Thymus (tissue), 11 donors: ENCODE results near the gene SLC9A4. TPM values are rescaled to one million over a fixed set of nuclear protein-coding genes. Genes with fewer than 3 reads are reported as not detected.

ENCODE experiments used
- DNase-seq, 9 donors: peaks; one replicate each; pipeline ENCODE4 v3.0.0-alpha.2; 2013; ENCODE audit warnings: low spot score in 9 of 9, low read depth in 6 of 9, missing footprints in 1 of 9
- H3K27ac ChIP-seq, 2 donors: one replicate each; pipeline ENCODE4 v1.5.1; 2013; ENCODE audit warnings: control low read depth in 1 of 2, low read depth in 1 of 2, low read length in 1 of 2, mild to moderate bottlenecking in 1 of 2, moderate library complexity in 1 of 2
- H3K27me3 ChIP-seq, 2 donors: one replicate each; pipeline ENCODE4 v1.5.1; 2013; ENCODE audit warnings: low read length in 1 of 2; ENCODE audit not compliant: control insufficient read depth in 2 of 2, insufficient read depth in 1 of 2
- H3K36me3 ChIP-seq, 2 donors: one replicate each; pipeline ENCODE4 v1.5.1; 2013; ENCODE audit warnings: low read length in 1 of 2, mild to moderate bottlenecking in 1 of 2, moderate library complexity in 1 of 2; ENCODE audit not compliant: control insufficient read depth in 2 of 2, insufficient read depth in 2 of 2
- H3K4me1 ChIP-seq, 2 donors: one replicate each; pipeline ENCODE4 v1.5.1; 2013; ENCODE audit warnings: low read length in 2 of 2; ENCODE audit not compliant: control insufficient read depth in 2 of 2, insufficient read depth in 2 of 2
- H3K4me3 ChIP-seq, 2 donors: one replicate each; pipeline ENCODE4 v1.5.1; 2013; ENCODE audit warnings: low read length in 2 of 2, control low read depth in 1 of 2, mild to moderate bottlenecking in 1 of 2
- H3K9me3 ChIP-seq, 2 donors: one replicate each; pipeline ENCODE4 v1.5.1; 2013; ENCODE audit warnings: low read length in 1 of 2, mild to moderate bottlenecking in 1 of 2; ENCODE audit not compliant: control insufficient read depth in 2 of 2, insufficient read depth in 1 of 2
- WGBS: extraction: QIAGEN DNeasy Blood & Tissue Kit; methylation state at CpG from one replicate; pipeline ENCODE4 v1.1.7; 2013; 5-methylcytosine and 5-hydroxymethylcytosine counted together
- polyA plus RNA-seq: library from polyadenylated mRNA; stranded (reverse); fragments of 200-250 nt; gene quantifications from one replicate; pipeline ENCODE4 v1.2.3, GENCODE V29; 2013
- total RNA-seq: library from RNA; stranded (reverse); fragments of 120-200 nt; gene quantifications from one replicate; pipeline ENCODE4 v1.2.4, GENCODE V29; 2013
- donor health status: healthy.

The SLC9A4 gene
- total and polyA plus RNA-seq, 2 donors = 0.05 to 0.66 TPM

- DNase-seq = no peak
- no peaks in the 10 kb centered on the region for H3K9me3 ChIP-seq
- no peaks in the 10 kb centered on the region for H3K27me3 ChIP-seq
- no peak overlapping the region for H3K4me3 ChIP-seq
- no peaks in the 10 kb centered on the region for H3K36me3 ChIP-seq
- 96% methylated on average over 3 of the region's 3 CpGs for WGBS
- no peaks in the 10 kb centered on the region for H3K4me1 ChIP-seq
- H3K27ac ChIP-seq = no peak overlapping the region
These were observed 45.1 kb downstream of the SLC9A4 start for GRCh38 chr2:102518170-102518569.

DNA sequence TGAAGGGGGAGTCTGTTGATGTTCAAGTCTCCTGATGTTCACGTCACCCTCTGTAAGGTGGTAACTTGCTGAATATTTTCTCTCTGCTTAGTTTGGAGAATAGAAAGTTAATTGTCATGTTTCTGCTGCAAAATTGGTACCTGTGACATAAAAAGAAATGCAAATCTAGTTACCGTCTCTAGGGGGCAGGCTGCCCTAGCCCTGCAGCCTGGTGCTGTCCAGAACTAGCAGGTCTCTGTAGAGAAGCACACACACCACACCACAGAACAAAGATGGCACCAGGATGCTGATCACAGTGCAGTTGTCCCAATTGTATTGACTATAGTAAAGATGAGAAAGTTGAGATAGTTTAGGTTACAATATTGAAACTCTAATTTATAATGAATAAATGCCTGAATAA lies 47.0 kb downstream of the SLC9A4 start:
- Histone ChIP-seq H3K36me3 (no peaks in the 10 kb centered on the region), H3K27ac (no peak overlapping the region), H3K4me3 (no peak overlapping the region), H3K9me3 (no peaks in the 10 kb centered on the region), H3K4me1 (no peaks in the 10 kb centered on the region), H3K27me3 (no peaks in the 10 kb centered on the region)
- peak in 7 of 9 donors; percentile 9 to 56 (median 38) for DNase-seq
- WGBS = 36% methylated on average over 2 of the region's 2 CpGs

GRCh38 chr2:102520801-102521200 lies 47.8 kb downstream of the SLC9A4 start:
- WGBS = 93% methylated on average over 1 of the region's 1 CpG
- no peaks in the 10 kb centered on the region for H3K4me1 ChIP-seq
- H3K36me3 ChIP-seq = no peaks in the 10 kb centered on the region

DNA sequence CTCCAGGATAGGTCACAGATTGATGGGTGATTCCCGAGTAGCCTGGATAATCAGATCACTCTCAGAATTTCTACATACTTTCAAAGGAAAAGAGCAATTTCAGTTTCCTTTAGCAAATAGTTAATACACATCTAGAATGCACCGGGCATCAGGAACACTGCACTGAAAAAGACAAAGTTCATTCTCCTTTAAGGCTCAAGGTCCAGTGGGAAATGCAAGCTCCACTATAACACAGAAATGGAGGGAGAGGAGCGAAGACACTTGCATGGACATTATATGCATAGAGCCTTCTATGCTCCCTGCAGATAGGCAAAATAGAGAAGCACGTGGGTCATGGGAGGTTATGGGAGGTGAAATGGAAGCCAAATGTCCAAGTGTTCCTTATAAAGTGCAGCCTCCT lies 49.1 kb downstream of the SLC9A4 start:
- H3K4me3 ChIP-seq = no peak overlapping the region
- H3K27ac ChIP-seq = no peak overlapping the region
- H3K4me1 ChIP-seq = no peaks in the 10 kb centered on the region
- no peaks in the 10 kb centered on the region for H3K9me3 ChIP-seq
- H3K27me3 ChIP-seq = no peaks in the 10 kb centered on the region
- DNase-seq = no peak
- H3K36me3 ChIP-seq = no peaks in the 10 kb centered on the region
- 97% methylated on average over 4 of the region's 4 CpGs for WGBS

More at GRCh38 chr2:102520801-102521200, 47.8 kb downstream of the SLC9A4 start:
- Histone ChIP-seq H3K4me3 (no peak overlapping the region), H3K9me3 (no peaks in the 10 kb centered on the region), H3K27me3 (no peaks in the 10 kb centered on the region), H3K27ac (no peak overlapping the region)
- DNase-seq = no peak

DNA sequence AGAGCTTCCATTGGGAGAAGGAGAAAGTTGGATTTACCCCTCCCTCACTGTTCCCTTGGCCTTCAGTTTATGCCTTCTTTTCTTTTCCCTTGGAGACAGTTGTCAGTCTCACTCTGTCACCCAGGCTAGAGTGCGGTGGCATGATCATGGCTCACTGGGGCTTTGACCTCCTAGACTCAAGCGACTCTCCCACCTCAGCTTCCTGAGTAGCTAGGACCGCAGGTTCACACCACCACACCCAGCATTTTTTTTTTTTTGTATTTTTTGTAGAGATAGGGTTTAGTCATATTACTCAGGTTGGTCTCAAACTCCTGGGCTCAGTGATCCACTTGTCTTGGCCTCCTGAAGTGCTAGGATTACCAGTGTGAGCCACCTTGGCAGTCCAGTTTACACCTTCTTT lies 49.9 kb downstream of the SLC9A4 start:
- Histone ChIP-seq H3K4me1 (no peaks in the 10 kb centered on the region), H3K27me3 (no peaks in the 10 kb centered on the region), H3K9me3 (no peaks in the 10 kb centered on the region), H3K36me3 (no peaks in the 10 kb centered on the region), H3K27ac (no peak overlapping the region), H3K4me3 (no peak overlapping the region)
- 98% methylated on average over 3 of the region's 3 CpGs for WGBS
- DNase-seq = no peak

- 65% methylated on average over 3 of the region's 3 CpGs for WGBS
These were observed 50.6 kb downstream of the SLC9A4 start for GRCh38 chr2:102523651-102524050.

DNA sequence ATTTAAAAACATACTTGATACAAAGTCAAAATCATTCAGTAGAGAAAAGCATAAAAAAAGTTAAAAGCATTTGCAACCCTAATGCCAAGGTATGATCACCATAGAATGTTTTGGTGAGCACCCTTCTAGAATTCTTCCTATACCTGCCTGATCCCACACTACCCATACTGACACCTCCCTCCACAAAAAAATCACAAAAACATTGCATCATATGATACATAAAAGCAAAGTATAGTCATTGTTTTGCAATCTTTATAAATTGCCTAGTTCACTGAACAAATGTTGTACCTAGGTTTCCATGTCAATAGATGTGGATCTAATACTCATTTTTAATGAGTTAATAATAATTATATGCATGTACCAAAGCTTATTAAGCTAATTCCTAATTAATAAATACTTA lies 54.1 kb downstream of the SLC9A4 start:
- H3K4me3 ChIP-seq = no peak overlapping the region
- H3K27ac ChIP-seq = no peak overlapping the region

More at GRCh38 chr2:102523651-102524050, 50.6 kb downstream of the SLC9A4 start:
- Histone ChIP-seq H3K4me1 (no peaks in the 10 kb centered on the region), H3K4me3 (no peak overlapping the region), H3K27me3 (no peaks in the 10 kb centered on the region), H3K9me3 (no peaks in the 10 kb centered on the region), H3K27ac (no peak overlapping the region), H3K36me3 (no peaks in the 10 kb centered on the region)
- DNase-seq = no peak

GRCh38 chr2:102538491-102538890 lies 65.5 kb downstream of the SLC9A4 start:
- H3K4me1 ChIP-seq = no peaks in the 10 kb centered on the region
- H3K4me3 ChIP-seq = no peak overlapping the region
- H3K27ac ChIP-seq = no peak overlapping the region
- no peaks in the 10 kb centered on the region for H3K36me3 ChIP-seq
- WGBS = 48% methylated on average over 2 of the region's 2 CpGs
- no peak for DNase-seq
- no peaks in the 10 kb centered on the region for H3K27me3 ChIP-seq
- H3K9me3 ChIP-seq = no peaks in the 10 kb centered on the region

More for the DNA sequence above, 54.1 kb downstream of the SLC9A4 start:
- Histone ChIP-seq H3K9me3 (no peaks in the 10 kb centered on the region), H3K36me3 (no peaks in the 10 kb centered on the region), H3K4me1 (no peaks in the 10 kb centered on the region), H3K27me3 (no peaks in the 10 kb centered on the region)
- DNase-seq = no peak

- no peaks in the 10 kb centered on the region for H3K9me3 ChIP-seq
- H3K4me3 ChIP-seq = no peak overlapping the region
- no peak overlapping the region for H3K27ac ChIP-seq
- H3K36me3 ChIP-seq = no peaks in the 10 kb centered on the region
- no peak for DNase-seq
- no peaks in the 10 kb centered on the region for H3K4me1 ChIP-seq
- 67% methylated on average over 4 of the region's 4 CpGs for WGBS
- H3K27me3 ChIP-seq = no peaks in the 10 kb centered on the region
These were observed 67.9 kb downstream of the SLC9A4 start for GRCh38 chr2:102540882-102541281.

DNA sequence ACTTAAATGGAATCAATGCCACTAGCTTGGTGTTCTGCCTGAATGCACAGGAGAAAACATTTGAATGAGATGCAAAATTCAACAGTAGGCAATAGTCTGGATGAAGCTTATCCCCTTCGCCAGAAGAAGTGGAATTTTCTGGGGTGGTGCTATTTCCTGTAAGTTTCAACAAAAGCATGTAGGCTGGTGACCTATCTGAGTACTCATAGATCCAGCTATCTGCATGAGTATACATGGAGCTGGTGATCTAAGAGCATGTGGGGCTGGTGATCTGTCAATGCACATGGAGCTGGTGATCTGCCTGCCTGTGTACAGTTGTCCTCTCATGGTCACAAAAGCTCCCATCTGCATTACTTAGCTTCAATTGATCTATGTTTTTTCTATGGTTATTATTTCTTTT lies 71.2 kb downstream of the SLC9A4 start:
- WGBS = 94% methylated on average over 1 of the region's 1 CpG
- Histone ChIP-seq H3K27ac (no peak overlapping the region), H3K4me3 (no peak overlapping the region), H3K36me3 (no peaks in the 10 kb centered on the region), H3K27me3 (no peaks in the 10 kb centered on the region), H3K9me3 (no peaks in the 10 kb centered on the region), H3K4me1 (no peaks in the 10 kb centered on the region)
- no peak for DNase-seq
